ENCODE results near the gene COLQ. TPM values are rescaled to one million over a fixed set of nuclear protein-coding genes. Genes with fewer than 3 reads are reported as not detected.

The COLQ gene
- total and polyA plus RNA-seq, 11 donors, result 2.1 to 33.0 (median 10.7) TPM

DNA sequence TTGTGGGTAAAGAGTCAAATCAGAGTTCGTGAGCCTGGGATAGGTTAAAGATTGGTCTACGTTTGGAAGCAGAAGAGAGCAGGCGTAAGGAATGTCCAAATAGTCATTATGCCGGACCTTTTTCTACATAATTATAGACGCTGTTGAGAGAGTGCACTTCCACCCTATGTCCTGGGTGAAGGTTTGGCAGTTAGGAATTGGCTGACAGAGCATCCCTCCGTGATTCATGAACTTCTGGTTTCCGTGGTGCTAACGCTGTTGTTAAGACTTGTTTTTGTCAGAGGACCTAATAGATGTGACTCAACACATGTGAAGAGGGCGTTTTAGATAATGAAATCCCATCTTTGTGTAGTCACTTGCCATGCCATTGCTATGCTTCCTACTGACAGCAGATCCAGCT is 93.0 kb downstream of the COLQ start:
- DNase-seq, result no peak
- H3K36me3 ChIP-seq, result peaks cover 0 to 61% (median 44%) of the 10 kb centered on the region in 9 donors
- no peaks in the 10 kb centered on the region for H3K27me3 ChIP-seq
- H3K4me3 ChIP-seq, result peak overlapping the region; percentile 78 to 98 (median 92)
- H3K9me3 ChIP-seq, result no peaks in the 10 kb centered on the region
- TF ChIP-seq CTCF (IDR thresholded peaks at IDR 0.05) (no peak), POLR2A (IDR thresholded peaks at IDR 0.05) (no peak)
- 19 to 30% (median 24%) methylated on average over 9 of the region's 9 CpGs for WGBS, 4 donors
- peak in 1 of 4 donors; percentile 12 for ATAC-seq
- peaks cover 5 to 62% (median 41%) of the 10 kb centered on the region in 12 donors for H3K4me1 ChIP-seq
- intact Hi-C loops (cut with DNase I), result loop anchor here in 9 of 10 donors (5.0 to 10.0 kb wide), 3 partner anchors 126 to 134 kb away; no protein-coding TSS in a partner anchor
- peak overlapping the region in 4 of 12 donors; percentile 82 to 92 (median 87) for H3K27ac ChIP-seq

DNA sequence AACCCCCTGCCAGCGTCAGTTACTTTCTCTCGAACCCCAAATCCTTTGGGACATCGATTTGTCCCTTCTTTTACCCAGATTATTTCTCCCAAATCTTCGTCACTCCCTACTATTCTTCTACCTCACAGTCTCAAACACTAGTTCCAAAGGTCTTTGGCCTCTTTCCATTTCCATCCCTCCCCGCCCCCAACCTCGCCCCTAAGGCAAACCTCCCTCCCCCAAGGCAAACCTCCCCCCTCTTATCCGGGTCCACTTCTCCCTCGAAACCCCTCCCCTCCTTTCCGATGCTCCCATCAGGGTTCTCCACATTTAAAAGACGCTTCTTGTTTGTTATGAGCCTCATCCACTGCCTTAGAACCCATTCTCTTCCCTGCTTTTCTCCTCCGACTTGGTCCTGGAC is 93.5 kb downstream of the COLQ start:
- Histone ChIP-seq H3K27me3 (no peaks in the 10 kb centered on the region), H3K9me3 (no peaks in the 10 kb centered on the region), H3K27ac (peak overlapping the region in 11 of 12 donors; percentile 62 to 92 (median 81)), H3K4me3 (peak overlapping the region; percentile 78 to 98 (median 92)), H3K36me3 (peaks cover 0 to 61% (median 45%) of the 10 kb centered on the region in 9 donors), H3K4me1 (peaks cover 0 to 57% (median 40%) of the 10 kb centered on the region in 12 donors)
- intact Hi-C loops (cut with DNase I), result loop anchor here in 9 of 10 donors (5.0 to 10.0 kb wide), 3 partner anchors 127 to 134 kb away; no protein-coding TSS in a partner anchor
- 1 to 2% (median 1%) methylated on average over 11 of the region's 11 CpGs for WGBS, 4 donors
- peak in 1 of 5 donors; percentile 23 for DNase-seq
- peak in 2 of 4 donors; percentile 3 to 13 for ATAC-seq
- no peak for TF ChIP-seq CTCF (IDR thresholded peaks at IDR 0.05)
- no peak for TF ChIP-seq POLR2A (IDR thresholded peaks at IDR 0.05)

GRCh38 chr3:15427182-15427880 is 94.2 kb downstream of the COLQ start, which contains the start of the genes EAF1 and METTL6:
EAF1 (plus strand) TSS chr3:15427598; CDS start chr3:15427780, 182 bp downstream.
METTL6 (minus strand) TSS chr3:15427544; CDS start chr3:15426511, 1,033 bp downstream.
- ATAC-seq, result peak; percentile 84 to 96 (median 92)
- intact Hi-C loops (cut with DNase I), result loop anchor here in 9 of 10 donors (5.0 to 10.0 kb wide), 3 partner anchors 127 to 135 kb away; no protein-coding TSS in a partner anchor
- peak; percentile 84 to 90 (median 88) for DNase-seq
- Histone ChIP-seq H3K4me1 (peaks cover 0 to 54% (median 40%) of the 10 kb centered on the region in 12 donors), H3K9me3 (no peaks in the 10 kb centered on the region), H3K27me3 (no peaks in the 10 kb centered on the region), H3K27ac (peak within 1 kb of the TSS in 11 of 12 donors; percentile 62 to 92 (median 81)), H3K36me3 (peaks cover 0 to 61% (median 43%) of the 10 kb centered on the region in 9 donors), H3K4me3 (peak within 1 kb of the TSS; percentile 78 to 98 (median 92))
- TF ChIP-seq CTCF (IDR thresholded peaks at IDR 0.05) (peak in 3 of 12 donors; percentile 24 to 30 (median 24)), POLR2A (IDR thresholded peaks at IDR 0.05) (peak in 1 of 2 donors; percentile 61)
- 0% methylated on average over 26 to 52 of the region's 52 CpGs for WGBS, 4 donors

All from heart left ventricle (tissue), 16 donors.